Uterus (tissue), 4 donors: Measurements from ENCODE around the gene MICAL2. TPM values are rescaled to one million over a fixed set of nuclear protein-coding genes. Genes with fewer than 3 reads are reported as not detected.

ENCODE experiments used
- DNase-seq, 2 donors: peaks; one replicate each; pipeline ENCODE4 v3.0.0-alpha.2; 2019 to 2020
- H3K27ac ChIP-seq, 2 donors: fragments of 200-600 bp; sonication (generic); 1 replicate in 1 of 2; 2 replicates in 1 of 2; pipeline ENCODE4 v1.5.1; 2016 to 2018
- H3K27me3 ChIP-seq, 2 donors: fragments of 200-600 bp; sonication (generic); one replicate each; pipeline ENCODE4 v1.5.1; 2018 to 2019; ENCODE audit warnings: control low read depth in 1 of 2
- H3K36me3 ChIP-seq, 2 donors: fragments of 200-600 bp; sonication (generic); one replicate each; pipeline ENCODE4 v1.5.1; 2019; ENCODE audit warnings: control low read depth in 1 of 2
- H3K4me1 ChIP-seq, 2 donors: fragments of 200-600 bp; sonication (generic); one replicate each; pipeline ENCODE4 v1.5.1; 2018 to 2019; ENCODE audit warnings: control low read depth in 1 of 2
- H3K4me3 ChIP-seq, 2 donors: fragments of 200-600 bp; sonication (generic); 1 replicate in 1 of 2; 2 replicates in 1 of 2; pipeline ENCODE4 v1.5.1; 2018 to 2019; ENCODE audit warnings: mild to moderate bottlenecking in 1 of 2
- H3K9me3 ChIP-seq, 2 donors: fragments of 200-600 bp; sonication (generic); one replicate each; pipeline ENCODE4 v1.5.1; 2019; ENCODE audit warnings: control low read depth in 1 of 2
- POLR2A ChIP-seq, 2 donors: fragments of 450-650 bp; IDR thresholded peaks; one replicate each; pipeline ENCODE4 v1.6.1; 2016; ENCODE audit warnings: antibody characterized with exemption in 2 of 2, mild to moderate bottlenecking in 1 of 2, moderate library complexity in 1 of 2
- intact Hi-C: fragments of 100-400 bp; cut with DNase I; formaldehyde crosslinking; loops from one replicate; pipeline ENCODE4 v1.15.1; 2023; ENCODE audit warnings: low total_unique reads
- total RNA-seq, 4 donors: library from RNA; depleted of rRNA in 3 of 4; stranded (reverse); fragments of >200 nt in 3 of 4; gene quantifications; one replicate each; pipeline versions ENCODE4 v1.1.0 to v1.2.4, GENCODE V29; 2014 to 2023
- TF ChIP-seq, protein P1 (sequence below), 4 experiments: fragments of 200-600 bp in 2 of 4; fragments of 450-650 bp in 2 of 4; sonication (generic) in 2 of 4; IDR thresholded peaks; one replicate each; pipeline ENCODE4 v1.5.1; 2016 to 2019; ENCODE audit warnings: antibody characterized with exemption in 4 of 4, mild to moderate bottlenecking in 2 of 4, moderate library complexity in 1 of 4
- donor health status: DM: yes; HTN: yes; CAD: no.

MICAL2 gene
- total RNA-seq, 4 donors from 2014 or later, result 29.6 to 139 (median 53.1) TPM

DNA sequence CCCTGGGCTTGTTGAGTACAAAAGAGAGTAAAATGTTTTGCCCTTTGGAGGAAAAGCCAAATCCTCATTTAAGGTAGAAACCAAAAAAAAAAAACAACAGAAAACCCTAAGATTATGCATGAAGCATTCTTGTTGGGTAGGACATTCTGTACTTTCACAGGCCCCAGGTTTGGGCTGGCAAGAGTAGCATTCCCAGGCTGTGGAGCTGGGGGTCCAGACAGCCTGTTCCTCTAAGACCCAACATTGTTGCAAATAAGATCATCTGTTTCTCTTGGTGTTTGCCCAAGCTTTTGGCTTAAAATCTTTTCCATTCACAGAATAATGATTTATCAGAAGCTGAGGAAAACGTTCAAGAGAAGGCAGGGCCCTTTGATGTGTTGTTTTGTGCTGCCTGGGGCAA, 123.8 kb downstream of the MICAL2 start:
- no peak for DNase-seq
- Histone ChIP-seq H3K4me3 (no peak overlapping the region), H3K36me3 (no peaks in the 10 kb centered on the region), H3K4me1 (no peaks in the 10 kb centered on the region), H3K27ac (peak overlapping the region; percentile 71 to 77), H3K9me3 (no peaks in the 10 kb centered on the region), H3K27me3 (no peaks in the 10 kb centered on the region)
- TF ChIP-seq, protein P1, sequence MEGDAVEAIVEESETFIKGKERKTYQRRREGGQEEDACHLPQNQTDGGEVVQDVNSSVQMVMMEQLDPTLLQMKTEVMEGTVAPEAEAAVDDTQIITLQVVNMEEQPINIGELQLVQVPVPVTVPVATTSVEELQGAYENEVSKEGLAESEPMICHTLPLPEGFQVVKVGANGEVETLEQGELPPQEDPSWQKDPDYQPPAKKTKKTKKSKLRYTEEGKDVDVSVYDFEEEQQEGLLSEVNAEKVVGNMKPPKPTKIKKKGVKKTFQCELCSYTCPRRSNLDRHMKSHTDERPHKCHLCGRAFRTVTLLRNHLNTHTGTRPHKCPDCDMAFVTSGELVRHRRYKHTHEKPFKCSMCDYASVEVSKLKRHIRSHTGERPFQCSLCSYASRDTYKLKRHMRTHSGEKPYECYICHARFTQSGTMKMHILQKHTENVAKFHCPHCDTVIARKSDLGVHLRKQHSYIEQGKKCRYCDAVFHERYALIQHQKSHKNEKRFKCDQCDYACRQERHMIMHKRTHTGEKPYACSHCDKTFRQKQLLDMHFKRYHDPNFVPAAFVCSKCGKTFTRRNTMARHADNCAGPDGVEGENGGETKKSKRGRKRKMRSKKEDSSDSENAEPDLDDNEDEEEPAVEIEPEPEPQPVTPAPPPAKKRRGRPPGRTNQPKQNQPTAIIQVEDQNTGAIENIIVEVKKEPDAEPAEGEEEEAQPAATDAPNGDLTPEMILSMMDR (IDR thresholded peaks at IDR 0.05), result no peak
- no peak for TF ChIP-seq POLR2A (IDR thresholded peaks at IDR 0.05)
- intact Hi-C loops, result no loop called here

DNA sequence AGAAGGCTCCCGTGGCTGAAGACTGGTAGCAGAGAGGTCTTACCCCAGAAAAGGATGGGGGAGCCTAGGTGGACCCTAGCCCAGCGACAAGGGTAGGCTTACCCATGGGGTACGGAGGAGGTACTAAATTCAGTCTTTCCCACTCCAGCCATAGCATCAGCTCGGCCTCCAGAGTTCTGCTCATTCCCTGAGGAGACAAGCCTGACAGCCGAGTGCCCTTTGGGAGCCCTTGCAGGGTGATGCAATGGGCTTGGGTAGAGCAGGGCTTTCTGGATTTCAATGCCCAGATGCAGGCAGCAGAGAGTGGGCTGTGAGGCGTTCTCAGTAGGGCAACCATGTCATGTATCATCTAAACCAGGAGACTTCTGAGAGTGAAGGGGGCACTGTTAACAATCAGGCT, 124.7 kb downstream of the MICAL2 start:
- no peak for DNase-seq
- peak overlapping the region; percentile 71 to 77 for H3K27ac ChIP-seq
- no peaks in the 10 kb centered on the region for H3K4me1 ChIP-seq
- no peak overlapping the region for H3K4me3 ChIP-seq
- no peak for TF ChIP-seq POLR2A (IDR thresholded peaks at IDR 0.05)
- TF ChIP-seq, protein P1 (IDR thresholded peaks at IDR 0.05), result no peak
- no peaks in the 10 kb centered on the region for H3K27me3 ChIP-seq
- H3K36me3 ChIP-seq, result no peaks in the 10 kb centered on the region
- no peaks in the 10 kb centered on the region for H3K9me3 ChIP-seq
- intact Hi-C loops, result loop anchor here (5.0 kb wide), 1 partner anchor 188 kb away; no protein-coding TSS in a partner anchor

DNA sequence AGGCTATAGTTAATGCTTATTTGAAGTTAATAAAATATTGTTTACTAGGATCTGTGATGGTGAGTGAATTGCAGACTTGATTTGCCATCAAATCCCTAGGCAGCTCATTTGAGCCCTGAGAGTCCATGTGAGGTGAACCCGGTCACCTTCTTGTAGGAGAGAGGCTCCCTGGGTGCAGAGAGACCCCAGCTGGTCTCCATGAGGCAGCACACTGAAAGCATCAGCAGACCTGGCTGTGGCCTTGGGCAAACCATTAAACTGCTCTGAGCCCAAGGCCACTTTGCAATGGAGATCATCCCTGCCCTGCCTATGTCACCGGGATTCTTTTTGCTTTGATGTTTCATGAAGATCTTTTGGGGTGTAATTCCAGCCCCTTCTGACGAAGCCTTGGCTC, 125.2 kb downstream of the MICAL2 start:
- Histone ChIP-seq H3K9me3 (no peaks in the 10 kb centered on the region), H3K27ac (peak overlapping the region; percentile 71 to 77), H3K4me1 (no peaks in the 10 kb centered on the region), H3K4me3 (no peak overlapping the region), H3K36me3 (no peaks in the 10 kb centered on the region), H3K27me3 (no peaks in the 10 kb centered on the region)
- no peak for DNase-seq
- TF ChIP-seq, protein P1 (IDR thresholded peaks at IDR 0.05), result no peak
- TF ChIP-seq POLR2A (IDR thresholded peaks at IDR 0.05), result no peak
- intact Hi-C loops, result loop anchor here (5.0 kb wide), 1 partner anchor 188 kb away; no protein-coding TSS in a partner anchor

DNA sequence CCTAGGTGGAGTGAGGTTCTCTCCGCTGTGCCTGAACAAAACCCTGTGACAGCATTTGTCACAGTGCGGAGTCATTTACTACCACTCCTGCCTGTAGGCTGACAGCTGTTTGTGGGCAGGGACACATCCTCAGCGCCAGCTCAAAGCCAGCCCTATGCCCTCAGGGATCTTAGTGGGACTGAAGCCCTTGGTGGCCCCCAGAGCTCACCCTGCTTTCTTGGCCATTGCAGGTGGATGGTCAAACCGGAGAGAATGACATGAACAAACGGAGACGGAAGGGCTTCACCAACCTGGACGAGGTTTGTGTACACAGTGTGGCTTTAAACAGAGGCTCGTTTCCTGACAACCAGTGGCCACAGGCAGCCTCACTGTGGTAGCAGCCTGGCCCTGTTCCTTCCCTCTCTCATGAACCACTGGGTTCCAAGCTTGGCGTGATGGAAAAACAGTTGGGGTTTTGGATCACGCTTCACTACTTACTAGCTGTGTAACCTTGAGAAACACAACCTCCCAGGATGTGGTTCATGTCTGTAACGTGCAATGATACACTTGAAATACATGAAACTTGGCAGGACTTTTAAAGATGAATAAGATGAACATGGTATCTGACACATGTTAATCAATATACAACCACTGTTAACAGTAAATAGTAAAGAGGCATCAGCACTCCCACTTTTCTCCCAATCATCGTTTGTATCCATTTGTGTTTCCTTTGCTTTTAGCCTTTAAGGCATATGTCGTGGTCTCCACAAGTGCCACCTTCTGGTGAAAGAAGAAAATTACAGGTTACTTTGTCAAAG, 125.8 kb downstream of the MICAL2 start:
- H3K27ac ChIP-seq, result peak overlapping the region; percentile 71 to 77
- no peak for TF ChIP-seq POLR2A (IDR thresholded peaks at IDR 0.05)
- TF ChIP-seq, protein P1 (IDR thresholded peaks at IDR 0.05), result peak; percentile 50 to 79 (median 70)
- no peak overlapping the region for H3K4me3 ChIP-seq
- intact Hi-C loops, result loop anchor here (5.0 kb wide), 1 partner anchor 189 kb away; no protein-coding TSS in a partner anchor
- DNase-seq, result no peak
- no peaks in the 10 kb centered on the region for H3K36me3 ChIP-seq
- H3K27me3 ChIP-seq, result no peaks in the 10 kb centered on the region
- no peaks in the 10 kb centered on the region for H3K4me1 ChIP-seq
- no peaks in the 10 kb centered on the region for H3K9me3 ChIP-seq

DNA sequence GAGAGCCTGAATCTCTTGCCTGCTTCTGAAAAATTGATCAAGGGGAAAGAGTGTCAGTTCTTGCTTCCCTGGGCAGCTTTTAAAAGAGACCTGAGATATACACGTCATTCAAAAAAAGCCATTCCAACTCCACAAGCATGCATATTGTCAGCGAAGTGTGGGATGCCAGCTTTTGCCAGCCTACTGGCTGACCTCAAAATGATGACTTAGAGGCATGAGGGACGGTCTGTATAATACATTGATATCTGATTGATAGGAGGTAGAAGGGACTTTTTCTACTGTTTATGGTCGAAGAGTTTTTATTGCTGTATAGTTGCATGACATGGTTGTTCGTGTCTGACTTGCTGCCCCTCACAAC, 126.3 kb downstream of the MICAL2 start:
- no peak for TF ChIP-seq POLR2A (IDR thresholded peaks at IDR 0.05)
- TF ChIP-seq, protein P1 (IDR thresholded peaks at IDR 0.05), result no peak

More for the DNA sequence above, 126.3 kb downstream of the MICAL2 start:
- intact Hi-C loops, result loop anchor here (5.0 kb wide), 1 partner anchor 189 kb away; no protein-coding TSS in a partner anchor
- Histone ChIP-seq H3K4me3 (no peak overlapping the region), H3K9me3 (no peaks in the 10 kb centered on the region), H3K27me3 (no peaks in the 10 kb centered on the region), H3K27ac (peak overlapping the region; percentile 71 to 77), H3K4me1 (no peaks in the 10 kb centered on the region), H3K36me3 (no peaks in the 10 kb centered on the region)
- DNase-seq, result no peak
